GM19193 (cell line): ENCODE data around the gene SERPINF2.

Experiments
- POLR2A ChIP-seq: IDR thresholded peaks from 4 replicates; pipeline ENCODE4 v1.6.1; 2011; ENCODE audit not compliant: insufficient read depth, insufficient read length; ENCODE audit errors: extremely low read depth

Gene SERPINF2

DNA sequence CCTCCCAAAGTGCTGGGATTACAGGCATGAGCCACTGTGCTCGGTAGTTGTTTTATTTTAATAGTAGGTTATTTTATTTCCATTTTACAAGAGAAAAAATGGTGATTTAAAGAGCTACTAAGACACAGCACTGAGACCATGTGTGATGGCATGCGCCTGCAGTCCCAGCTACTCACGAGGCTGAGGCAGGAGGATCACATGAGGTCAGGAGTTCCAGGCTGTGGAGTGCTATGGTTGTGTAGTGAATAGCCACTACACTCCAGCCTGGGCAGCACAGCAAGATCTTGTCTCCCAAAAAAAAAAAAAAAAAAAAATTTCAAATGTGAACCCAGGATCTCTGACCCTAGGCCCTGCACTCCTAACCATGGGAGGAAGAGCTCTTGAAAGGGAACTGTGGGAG is 22.9 kb downstream of the SERPINF2 start:
- no peak for TF ChIP-seq POLR2A

DNA sequence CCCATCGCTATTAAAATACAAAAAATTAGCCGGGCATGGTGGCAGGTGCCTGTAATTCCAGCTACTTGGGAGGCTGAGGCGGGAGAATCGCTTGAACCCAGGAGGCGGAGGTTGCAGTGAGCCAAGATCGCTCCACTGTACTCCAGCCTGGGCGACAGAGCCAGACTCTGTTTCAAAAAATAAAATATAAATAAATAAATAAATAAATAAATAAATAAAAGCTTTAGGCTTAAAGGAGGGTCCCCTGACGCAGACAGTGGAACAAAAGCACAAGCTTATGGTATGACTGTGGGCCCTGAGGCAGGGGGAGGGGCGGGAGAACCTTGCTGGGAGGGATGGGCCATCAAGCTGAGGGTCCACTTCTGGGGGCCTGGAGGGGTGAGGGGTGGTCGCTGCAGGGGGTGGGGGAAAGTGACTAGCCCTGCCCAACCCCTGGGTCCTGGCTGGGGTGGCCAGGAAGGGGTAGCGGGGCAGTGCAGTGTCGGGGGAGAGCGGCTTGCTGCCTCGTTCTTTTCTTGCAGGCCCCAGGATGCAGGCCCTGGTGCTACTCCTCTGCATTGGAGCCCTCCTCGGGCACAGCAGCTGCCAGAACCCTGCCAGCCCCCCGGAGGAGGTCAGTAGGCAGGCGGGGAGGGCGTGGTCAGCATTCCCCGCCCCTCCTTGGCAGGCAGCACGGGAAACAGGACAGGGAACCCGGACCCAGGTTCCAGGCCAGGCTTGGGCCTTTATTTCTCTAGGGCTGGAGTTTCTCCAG is 23.9 kb downstream of the SERPINF2 start:
- TF ChIP-seq POLR2A: no peak

DNA sequence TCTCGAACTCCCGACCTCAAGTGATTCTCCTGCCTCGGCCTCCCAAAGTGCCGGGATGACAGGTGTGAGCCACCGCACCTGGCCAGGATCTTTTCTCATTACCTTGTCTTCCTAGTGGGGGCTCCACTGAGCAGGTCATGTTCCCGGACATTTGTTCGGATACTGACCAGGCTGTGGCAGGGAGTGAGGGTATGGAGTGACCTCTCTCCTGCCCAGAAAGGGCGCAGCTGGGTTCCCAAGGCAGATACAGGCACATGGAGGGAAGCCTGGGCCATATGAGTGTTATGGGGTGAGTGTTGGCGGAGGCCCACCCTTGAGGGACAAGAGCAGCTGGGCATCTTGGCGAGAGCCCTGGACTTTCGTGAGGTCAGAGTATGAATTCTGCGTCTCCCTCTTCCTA is 24.7 kb downstream of the SERPINF2 start:
- no peak for TF ChIP-seq POLR2A

DNA sequence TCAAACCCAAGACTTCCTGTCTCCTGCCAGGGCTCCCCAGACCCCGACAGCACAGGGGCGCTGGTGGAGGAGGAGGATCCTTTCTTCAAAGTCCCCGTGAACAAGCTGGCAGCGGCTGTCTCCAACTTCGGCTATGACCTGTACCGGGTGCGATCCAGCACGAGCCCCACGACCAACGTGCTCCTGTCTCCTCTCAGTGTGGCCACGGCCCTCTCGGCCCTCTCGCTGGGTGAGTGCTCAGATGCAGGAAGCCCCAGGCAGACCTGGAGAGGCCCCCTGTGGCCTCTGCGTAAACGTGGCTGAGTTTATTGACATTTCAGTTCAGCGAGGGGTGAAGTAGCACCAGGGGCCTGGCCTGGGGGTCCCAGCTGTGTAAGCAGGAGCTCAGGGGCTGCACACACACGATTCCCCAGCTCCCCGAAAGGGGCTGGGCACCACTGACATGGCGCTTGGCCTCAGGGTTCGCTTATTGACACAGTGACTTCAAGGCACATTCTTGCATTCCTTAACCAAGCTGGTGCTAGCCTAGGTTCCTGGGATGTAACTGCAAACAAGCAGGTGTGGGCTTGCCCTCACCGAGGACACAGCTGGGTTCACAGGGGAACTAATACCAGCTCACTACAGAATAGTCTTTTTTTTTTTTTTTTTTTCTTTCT is 27.3 kb downstream of the SERPINF2 start:
- no peak for TF ChIP-seq POLR2A

DNA sequence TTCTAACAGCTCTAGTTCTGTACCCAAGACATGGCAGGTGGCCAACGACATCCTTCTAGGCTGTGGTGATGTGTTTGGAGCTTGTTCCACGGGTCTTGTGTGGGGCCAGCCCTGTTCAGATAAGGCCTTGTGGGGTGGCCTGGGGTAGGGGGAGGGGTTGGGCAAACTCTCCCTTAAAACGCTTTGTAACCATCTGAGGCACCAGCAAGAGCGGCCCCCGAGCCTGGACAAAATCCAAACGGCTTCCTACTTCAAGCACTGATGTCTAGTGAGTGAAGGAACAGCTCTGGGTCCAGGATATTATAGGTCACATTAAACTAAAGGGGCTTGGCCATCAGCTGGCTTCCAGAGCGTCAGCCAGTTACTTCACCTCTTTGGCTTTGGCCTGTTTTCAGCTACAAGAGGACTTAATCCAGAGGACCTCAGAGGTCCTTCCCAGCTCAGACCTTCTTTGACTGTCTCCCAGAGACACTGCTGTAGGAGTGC is 31.1 kb downstream of the SERPINF2 start:
- TF ChIP-seq POLR2A: no peak

DNA sequence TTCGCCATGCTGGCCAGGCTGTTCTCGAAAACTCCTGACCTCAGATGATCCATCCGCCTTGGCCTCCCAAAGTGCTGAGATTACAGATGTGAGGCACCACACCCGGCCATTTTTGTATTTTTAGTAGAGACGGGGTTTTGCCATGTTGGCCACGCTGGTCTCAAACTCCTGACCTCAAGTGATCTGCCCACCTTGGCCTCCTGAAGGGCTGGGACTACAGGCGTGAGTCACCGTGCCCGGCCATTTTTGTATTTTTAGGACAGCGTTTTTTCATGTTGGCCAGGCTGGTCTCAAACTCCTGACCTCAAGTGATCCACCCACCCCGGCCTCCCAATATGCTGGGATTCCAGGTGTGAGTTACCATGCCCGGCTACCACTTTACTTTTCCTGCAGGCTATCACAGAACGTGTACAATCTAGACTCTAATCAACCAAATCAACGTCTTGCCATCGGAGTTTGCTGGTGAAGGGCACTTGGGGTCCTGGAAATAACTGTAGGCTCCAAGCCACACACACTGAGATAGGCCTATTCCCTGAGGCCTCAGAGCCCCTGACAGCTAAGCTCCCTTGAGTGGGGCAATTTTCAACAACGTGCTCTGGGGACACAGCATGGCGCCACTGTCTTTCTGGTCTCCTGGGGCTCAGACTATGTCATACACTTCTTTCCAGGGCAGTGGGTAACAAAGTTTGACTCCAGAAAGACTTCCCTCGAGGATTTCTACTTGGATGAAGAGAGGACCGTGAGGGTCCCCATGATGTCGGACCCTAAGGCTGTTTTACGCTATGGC is 31.9 kb downstream of the SERPINF2 start:
- TF ChIP-seq POLR2A: no peak

DNA sequence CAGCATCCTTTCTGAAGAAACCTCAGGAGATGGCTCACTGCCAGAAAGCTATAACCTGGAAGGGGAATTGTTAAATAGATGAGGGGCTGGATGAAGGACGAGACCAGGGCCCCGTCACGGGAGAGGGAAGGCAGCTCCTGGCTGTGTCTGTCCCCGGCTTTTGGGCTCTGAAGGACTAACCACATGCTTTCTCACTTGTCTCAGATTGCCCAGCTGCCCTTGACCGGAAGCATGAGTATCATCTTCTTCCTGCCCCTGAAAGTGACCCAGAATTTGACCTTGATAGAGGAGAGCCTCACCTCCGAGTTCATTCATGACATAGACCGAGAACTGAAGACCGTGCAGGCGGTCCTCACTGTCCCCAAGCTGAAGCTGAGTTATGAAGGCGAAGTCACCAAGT is 33.7 kb downstream of the SERPINF2 start:
- TF ChIP-seq POLR2A: no peak

DNA sequence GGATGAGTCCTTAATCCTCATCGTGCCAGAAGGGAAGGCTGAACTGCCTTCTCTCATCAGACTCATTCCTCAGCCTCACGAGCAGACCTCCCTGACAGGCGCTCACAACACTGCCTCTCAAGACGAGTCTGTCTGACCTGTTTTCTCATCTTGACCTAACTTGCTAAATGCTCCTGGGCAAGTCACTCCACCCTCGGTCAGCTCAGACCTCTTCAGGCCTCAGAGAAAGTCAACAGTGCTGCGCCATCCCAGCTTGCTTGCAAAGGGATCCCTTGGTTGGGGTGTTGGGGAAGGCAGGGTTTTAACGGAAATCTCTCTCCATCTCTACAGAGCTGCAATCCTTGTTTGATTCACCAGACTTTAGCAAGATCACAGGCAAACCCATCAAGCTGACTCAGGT is 34.2 kb downstream of the SERPINF2 start:
- no peak for TF ChIP-seq POLR2A

DNA sequence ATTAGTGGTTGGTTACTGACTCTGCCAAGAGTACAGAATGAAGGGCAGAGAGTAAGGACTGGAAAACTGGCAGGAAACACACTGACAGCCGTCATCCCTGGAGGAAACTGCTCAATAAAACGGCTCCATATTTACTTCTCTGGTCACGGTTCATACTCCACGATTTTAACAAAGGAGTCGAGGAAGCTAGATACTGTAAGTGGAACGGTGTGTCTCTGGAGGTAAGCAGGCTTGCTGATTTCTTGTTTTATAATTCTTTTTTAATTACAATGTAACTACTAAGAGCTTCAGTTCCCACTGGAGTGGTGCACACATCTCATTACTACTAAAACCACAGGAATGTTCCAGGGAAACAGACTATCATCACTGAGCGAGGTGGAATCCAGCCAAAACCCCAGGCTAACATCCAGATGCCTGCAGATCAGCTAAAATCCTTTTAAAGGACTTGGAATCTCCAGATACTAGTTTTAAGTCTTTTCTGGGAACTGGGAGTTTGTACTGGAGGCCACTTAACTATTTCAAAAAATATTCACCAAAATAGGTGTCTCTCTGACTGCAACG is 37.0 kb downstream of the SERPINF2 start:
- TF ChIP-seq POLR2A: no peak

DNA sequence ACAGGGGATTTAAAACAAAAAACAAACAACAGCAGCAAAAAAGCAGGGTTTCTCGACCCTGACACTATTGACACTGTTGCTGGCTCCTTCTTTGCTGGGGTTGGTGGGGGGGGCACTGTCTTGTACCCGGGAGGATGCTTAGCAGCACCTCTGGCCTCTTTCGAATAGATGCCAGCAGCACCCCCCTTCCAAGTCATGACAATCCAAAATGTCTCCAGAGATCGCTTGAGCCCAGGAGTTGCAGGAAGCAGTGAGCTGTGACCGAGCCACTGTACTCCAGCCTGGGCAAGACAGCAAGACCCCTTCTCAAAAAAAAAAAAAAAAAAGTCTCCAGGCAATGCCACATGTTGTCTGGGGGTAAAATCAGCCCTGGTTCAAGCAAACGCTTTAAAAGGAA is 39.5 kb downstream of the SERPINF2 start:
- no peak for TF ChIP-seq POLR2A

DNA sequence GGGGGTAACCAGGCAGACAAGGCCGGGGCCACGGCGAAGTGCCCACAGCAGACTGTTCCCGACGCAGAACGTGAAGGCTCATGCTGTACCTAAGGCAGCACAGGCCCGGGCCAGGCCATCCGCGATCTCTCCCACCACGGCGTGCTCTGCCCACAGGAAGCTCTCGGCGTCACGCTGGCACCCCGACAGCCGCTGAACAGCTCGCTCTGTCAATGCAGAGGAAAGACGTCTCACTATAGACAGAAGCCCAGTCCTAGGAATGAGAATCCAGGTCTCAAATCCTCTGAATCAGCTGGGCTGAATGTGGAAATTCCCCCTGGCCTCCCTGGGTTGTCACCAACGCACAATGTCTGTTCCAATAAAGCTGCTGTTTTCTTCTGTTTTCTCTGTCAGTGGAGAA is 40.6 kb downstream of the SERPINF2 start:
- no peak for TF ChIP-seq POLR2A

DNA sequence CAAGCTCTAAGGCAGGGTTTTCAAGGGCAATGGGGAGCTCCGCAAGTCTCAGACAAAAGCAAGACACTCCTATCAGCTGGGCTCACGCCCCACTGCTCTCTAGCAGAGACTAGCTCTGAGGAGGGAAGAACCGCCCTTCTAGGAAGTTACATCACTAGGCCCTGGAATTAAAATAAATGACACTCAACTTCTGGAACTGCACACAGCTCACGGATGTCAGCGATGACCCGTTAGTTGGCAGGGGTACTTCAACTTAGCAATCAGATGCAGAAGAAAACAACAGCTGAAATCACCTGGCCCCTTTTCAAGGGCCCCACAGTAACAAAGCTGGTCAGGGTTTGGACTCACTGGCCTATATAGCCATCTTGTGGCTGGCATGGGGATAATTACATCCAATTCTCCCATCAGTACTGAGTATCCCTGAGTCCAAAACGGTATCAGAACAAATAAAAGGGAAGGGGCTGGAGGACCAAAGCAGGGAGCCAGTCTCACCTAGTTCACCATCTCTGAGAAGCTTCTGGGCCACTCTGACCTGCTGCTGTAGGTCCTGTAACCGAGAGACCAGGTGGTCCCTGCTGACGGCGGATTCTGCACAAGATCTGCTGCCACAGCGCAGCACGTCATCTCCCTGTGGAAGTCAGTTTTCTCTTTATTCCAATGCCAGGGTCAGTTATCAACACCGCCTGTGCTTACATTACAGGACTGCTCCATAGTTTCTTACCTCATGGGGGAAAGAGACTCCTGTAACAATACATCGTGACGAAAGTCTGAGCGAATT is 41.4 kb downstream of the SERPINF2 start:
- TF ChIP-seq POLR2A: no peak

DNA sequence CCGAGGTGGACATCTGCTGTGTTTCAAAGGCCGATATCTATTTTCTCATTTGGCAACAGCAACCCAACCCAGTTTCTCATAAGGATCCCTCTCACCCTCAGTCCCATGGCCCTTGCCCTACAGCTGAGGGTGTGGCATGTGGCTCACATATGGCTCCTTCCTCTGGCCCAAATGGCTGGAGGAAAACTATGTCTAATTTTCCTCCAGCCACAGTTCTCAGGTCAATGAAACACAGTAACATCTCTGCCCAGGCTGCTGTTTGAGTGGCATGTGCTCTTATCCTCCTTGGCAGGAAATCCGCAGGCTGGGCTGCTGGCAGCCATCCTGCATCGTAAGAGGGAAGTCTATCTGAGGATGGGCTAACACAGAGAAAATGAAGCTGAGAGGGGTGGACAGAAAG is 43.3 kb downstream of the SERPINF2 start:
- TF ChIP-seq POLR2A: no peak

DNA sequence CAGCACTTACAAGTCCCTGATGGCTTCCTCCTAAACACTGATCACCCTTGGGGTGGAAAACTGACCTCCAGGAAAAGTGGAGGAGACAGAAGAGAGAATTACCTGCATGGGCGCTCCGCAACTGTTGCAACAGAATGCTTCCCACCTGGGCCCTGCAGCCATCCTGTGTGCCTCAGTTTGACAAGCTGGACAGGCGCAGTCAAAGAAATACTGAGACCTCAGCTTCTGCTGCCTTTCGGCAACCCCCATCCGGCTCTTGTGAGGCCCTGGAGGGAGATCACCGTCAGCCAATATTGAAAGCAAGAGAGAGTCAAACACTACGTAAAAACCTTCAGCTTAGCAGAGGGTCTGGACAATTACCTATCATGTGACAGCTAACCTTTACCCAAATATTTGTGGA is 44.0 kb downstream of the SERPINF2 start:
- no peak for TF ChIP-seq POLR2A

DNA sequence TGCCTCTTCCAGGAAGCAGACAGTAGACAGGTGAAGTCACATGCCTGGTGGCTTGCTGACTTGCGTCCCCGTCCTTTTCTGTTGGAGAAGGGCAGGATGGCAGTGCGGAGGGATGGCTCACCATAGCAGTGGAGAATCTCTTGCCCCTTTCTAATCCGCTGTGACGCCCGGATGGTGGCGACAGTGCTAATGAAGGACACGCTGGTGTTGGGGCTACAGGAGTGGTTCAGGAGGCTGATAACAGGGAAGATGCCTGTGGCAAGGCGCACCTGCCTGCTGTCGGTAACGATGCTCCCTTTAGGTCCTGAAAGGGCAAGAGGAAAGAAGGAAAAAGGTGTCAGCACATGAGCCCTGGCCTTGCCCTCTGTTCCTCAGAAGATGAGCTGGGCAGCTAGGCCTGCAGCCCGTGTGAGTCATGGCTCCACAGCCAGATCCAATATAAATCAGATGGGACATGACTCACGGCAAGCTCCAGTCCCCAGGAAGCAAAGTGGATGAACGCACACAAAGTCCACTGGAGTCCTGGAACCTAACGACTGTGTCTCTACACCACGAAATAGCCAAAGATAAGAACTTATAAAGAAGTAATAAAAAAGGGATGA is 44.7 kb downstream of the SERPINF2 start:
- TF ChIP-seq POLR2A: no peak

DNA sequence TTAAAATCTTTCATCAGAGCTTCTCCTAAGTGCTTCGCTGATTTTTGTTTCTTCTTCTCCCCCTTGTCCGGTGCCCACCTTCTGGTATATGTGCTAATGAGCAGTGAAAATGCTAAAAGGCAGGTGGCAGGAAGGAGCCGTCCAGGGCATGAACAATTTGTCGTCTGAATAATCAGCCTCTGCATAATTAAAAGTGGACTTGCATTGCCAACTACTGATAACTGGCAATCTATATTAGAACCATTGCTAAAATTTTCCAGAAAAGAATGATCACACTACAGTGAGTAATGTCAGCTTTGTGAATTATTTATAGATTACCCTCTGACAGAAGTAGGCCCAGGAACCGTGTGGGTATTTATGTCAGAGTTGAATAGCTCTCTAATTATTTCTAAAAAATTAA is 47.3 kb downstream of the SERPINF2 start:
- no peak for TF ChIP-seq POLR2A
